Body of pancreas (tissue), 4 donors: ENCODE measurements around the gene ZFHX3. TPM values are rescaled to one million over a fixed set of nuclear protein-coding genes. Genes with fewer than 3 reads are reported as not detected.

Experiments used
- ATAC-seq: fragments of 150-250 bp; one replicate; pipeline ENCODE4 v1.9.1; 2016
- DNase-seq, 4 donors: peaks; one replicate each; pipeline ENCODE4 v3.0.0-alpha.2; 2019
- H3K27ac ChIP-seq, 4 donors: fragments of 200-600 bp; sonication (generic); 1 replicate in 3 of 4; 2 replicates in 1 of 4; pipeline versions ENCODE4 v1.5.1 to v1.6.1; 2016 to 2019; ENCODE audit warnings: mild to moderate bottlenecking in 1 of 4, mixed read lengths in 1 of 4, moderate library complexity in 1 of 4
- H3K27me3 ChIP-seq, 2 donors: fragments of 200-600 bp; sonication (generic); one replicate each; pipeline ENCODE4 v1.6.0; 2016; ENCODE audit warnings: mild to moderate bottlenecking in 1 of 2
- H3K36me3 ChIP-seq, 2 donors: fragments of 200-600 bp; sonication (generic); replicated peaks in 1 of 2; 2 replicates each; pipeline ENCODE4 v1.5.1; 2016; ENCODE audit warnings: low read depth in 2 of 2; ENCODE audit not compliant: insufficient read depth in 1 of 2
- H3K4me1 ChIP-seq: fragments of 200-600 bp; sonication (generic); one replicate; pipeline ENCODE4 v1.6.0; 2016
- H3K4me3 ChIP-seq, 2 donors: fragments of 200-600 bp; sonication (generic); 1 replicate in 1 of 2; 2 replicates in 1 of 2; pipeline ENCODE4 v1.5.1; 2016 to 2019
- H3K9me3 ChIP-seq, 3 donors: fragments of 200-600 bp; sonication (generic); 1 replicate in 2 of 3; 2 replicates in 1 of 3; pipeline ENCODE4 v1.5.1; 2016
- POLR2A ChIP-seq, 3 donors: fragments of 450-650 bp; IDR thresholded peaks; one replicate each; pipeline ENCODE4 v1.6.1; 2016; ENCODE audit warnings: antibody characterized with exemption in 3 of 3, mild to moderate bottlenecking in 2 of 3
- WGBS, 2 donors: methylation state at CpG; one replicate each; pipeline ENCODE4 v1.1.5; 2017; 5-methylcytosine and 5-hydroxymethylcytosine counted together
- intact Hi-C: fragments of 100-400 bp; cut with DNase I; formaldehyde crosslinking; loops from one replicate; pipeline ENCODE4 v1.15.1; 2023
- total RNA-seq, 2 donors: library from RNA; depleted of rRNA; stranded (reverse); fragments of >200 nt; gene quantifications; one replicate each; pipeline ENCODE4 v1.1.0, GENCODE V29; 2016
- TF ChIP-seq, protein P1 (sequence below), 7 experiments: fragments of 450-650 bp in 4 of 7; fragments of 200-600 bp in 3 of 7; sonication (generic) in 3 of 7; IDR thresholded peaks; one replicate each; pipeline ENCODE4 v1.5.1; 2016 to 2019; ENCODE audit warnings: antibody characterized with exemption in 7 of 7

ZFHX3 gene
- total RNA-seq, 2 donors from 2014 or later: 22.4 to 24.6 TPM

DNA sequence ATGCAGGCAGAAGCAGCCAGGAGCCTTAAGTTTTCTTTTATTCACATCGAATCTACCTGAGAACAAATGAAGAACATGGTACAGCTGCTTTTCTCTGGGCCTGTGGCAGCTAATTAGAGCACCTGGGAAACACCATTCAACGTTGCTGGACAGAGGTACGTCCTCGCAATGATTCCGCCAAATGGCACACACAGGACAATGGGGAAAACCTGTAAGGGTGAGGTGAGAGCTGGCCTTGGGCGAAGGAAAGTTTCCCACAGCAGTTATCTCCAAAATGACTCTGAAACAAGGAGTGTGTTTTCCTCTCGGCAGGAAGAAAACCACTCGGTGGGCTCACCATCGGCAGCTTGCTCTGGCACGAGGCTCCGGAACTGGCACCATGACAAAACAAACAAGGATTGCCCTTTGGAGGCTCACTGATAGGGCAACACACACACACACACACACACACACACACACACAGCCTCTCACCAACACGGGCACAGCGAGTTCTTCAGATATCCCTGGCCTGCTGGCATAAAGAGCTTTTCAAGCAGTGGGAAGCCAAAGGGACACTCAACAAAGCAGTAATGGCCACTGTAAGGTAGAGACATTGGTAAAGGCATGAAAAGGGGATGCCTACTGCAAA lies 73.7 kb downstream of the ZFHX3 start:
- no peaks in the 10 kb centered on the region for H3K27me3 ChIP-seq
- no peak for TF ChIP-seq POLR2A (IDR thresholded peaks at IDR 0.05)
- TF ChIP-seq, protein P1, sequence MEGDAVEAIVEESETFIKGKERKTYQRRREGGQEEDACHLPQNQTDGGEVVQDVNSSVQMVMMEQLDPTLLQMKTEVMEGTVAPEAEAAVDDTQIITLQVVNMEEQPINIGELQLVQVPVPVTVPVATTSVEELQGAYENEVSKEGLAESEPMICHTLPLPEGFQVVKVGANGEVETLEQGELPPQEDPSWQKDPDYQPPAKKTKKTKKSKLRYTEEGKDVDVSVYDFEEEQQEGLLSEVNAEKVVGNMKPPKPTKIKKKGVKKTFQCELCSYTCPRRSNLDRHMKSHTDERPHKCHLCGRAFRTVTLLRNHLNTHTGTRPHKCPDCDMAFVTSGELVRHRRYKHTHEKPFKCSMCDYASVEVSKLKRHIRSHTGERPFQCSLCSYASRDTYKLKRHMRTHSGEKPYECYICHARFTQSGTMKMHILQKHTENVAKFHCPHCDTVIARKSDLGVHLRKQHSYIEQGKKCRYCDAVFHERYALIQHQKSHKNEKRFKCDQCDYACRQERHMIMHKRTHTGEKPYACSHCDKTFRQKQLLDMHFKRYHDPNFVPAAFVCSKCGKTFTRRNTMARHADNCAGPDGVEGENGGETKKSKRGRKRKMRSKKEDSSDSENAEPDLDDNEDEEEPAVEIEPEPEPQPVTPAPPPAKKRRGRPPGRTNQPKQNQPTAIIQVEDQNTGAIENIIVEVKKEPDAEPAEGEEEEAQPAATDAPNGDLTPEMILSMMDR (IDR thresholded peaks at IDR 0.05): no peak
- DNase-seq (peak; percentile 71 to 88 (median 82)), ATAC-seq (peak; percentile 77)
- H3K4me1 ChIP-seq: peaks cover 33% of the 10 kb centered on the region
- intact Hi-C loops: no loop called here
- H3K27ac ChIP-seq: peak overlapping the region; percentile 32 to 64 (median 52)
- H3K36me3 ChIP-seq: no peaks in the 10 kb centered on the region
- H3K9me3 ChIP-seq: no peaks in the 10 kb centered on the region
- H3K4me3 ChIP-seq: no peak overlapping the region
- 9 to 23% methylated on average over 13 of the region's 13 CpGs for WGBS, 2 donors

- H3K36me3 ChIP-seq: no peaks in the 10 kb centered on the region
- peaks cover 30% of the 10 kb centered on the region for H3K4me1 ChIP-seq
- no peak for TF ChIP-seq POLR2A (IDR thresholded peaks at IDR 0.05)
- TF ChIP-seq, protein P1 (IDR thresholded peaks at IDR 0.05): no peak
- no peaks in the 10 kb centered on the region for H3K9me3 ChIP-seq
- ATAC-seq (no peak), DNase-seq (no peak)
- H3K4me3 ChIP-seq: no peak overlapping the region
- H3K27me3 ChIP-seq: no peaks in the 10 kb centered on the region
- H3K27ac ChIP-seq: no peak overlapping the region
- 94 to 95% methylated on average over 7 of the region's 7 CpGs for WGBS, 2 donors
- intact Hi-C loops: no loop called here
Observed at GRCh38 chr16:72972878-72973571, 74.9 kb downstream of the ZFHX3 start.

DNA sequence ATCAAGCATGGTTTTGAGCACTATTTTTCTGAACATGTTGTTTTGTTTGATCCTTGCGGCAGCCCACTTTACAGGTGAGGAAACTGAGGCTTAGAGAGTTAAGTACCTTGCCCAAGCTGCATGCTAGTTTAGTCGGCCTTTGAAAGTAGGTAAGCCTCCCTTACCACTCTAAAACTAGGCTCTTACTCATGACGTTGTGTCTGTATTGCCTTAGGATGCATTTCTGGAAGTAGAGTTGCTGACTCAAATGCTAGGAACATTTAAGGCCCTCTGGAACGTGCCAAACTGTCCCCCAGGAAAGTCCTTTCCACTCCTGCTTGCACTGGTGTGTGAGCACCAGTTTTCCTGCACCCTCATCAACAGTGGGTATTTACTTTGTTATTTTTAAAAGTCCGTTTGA lies 76.6 kb downstream of the ZFHX3 start:
- H3K9me3 ChIP-seq: no peaks in the 10 kb centered on the region
- H3K27me3 ChIP-seq: no peaks in the 10 kb centered on the region
- 89 to 91% methylated on average over 5 of the region's 5 CpGs for WGBS, 2 donors
- no peak overlapping the region for H3K27ac ChIP-seq
- peaks cover 26% of the 10 kb centered on the region for H3K4me1 ChIP-seq
- no peaks in the 10 kb centered on the region for H3K36me3 ChIP-seq
- ATAC-seq: no peak
- intact Hi-C loops: no loop called here
- DNase-seq: no peak
- H3K4me3 ChIP-seq: no peak overlapping the region
- TF ChIP-seq POLR2A (IDR thresholded peaks at IDR 0.05): no peak
- TF ChIP-seq, protein P1 (IDR thresholded peaks at IDR 0.05): no peak

DNA sequence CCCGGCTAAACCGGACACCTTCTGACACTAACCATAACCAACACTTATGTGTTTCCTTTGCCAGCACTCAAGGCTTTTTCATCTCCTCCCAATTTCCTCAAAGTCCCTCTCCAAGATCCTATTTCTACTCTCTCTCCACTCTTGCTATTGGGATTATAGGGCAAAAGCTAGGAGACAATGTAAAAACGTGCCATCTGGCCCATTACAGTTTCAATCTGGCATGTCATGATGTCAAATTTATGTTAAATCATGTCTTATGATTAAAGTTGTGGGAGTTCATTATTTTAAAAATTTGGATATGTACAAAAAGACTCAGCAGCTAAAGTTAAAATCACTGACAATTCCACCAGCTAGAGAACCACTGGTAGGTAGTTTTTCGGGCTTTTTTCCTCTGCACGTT lies 77.3 kb downstream of the ZFHX3 start:
- Histone ChIP-seq H3K27me3 (no peaks in the 10 kb centered on the region), H3K27ac (no peak overlapping the region), H3K4me1 (peaks cover 18% of the 10 kb centered on the region), H3K9me3 (no peaks in the 10 kb centered on the region), H3K4me3 (no peak overlapping the region), H3K36me3 (no peaks in the 10 kb centered on the region)
- no peak for ATAC-seq
- DNase-seq: no peak
- TF ChIP-seq, protein P1 (IDR thresholded peaks at IDR 0.05): no peak
- TF ChIP-seq POLR2A (IDR thresholded peaks at IDR 0.05): no peak
- intact Hi-C loops: no loop called here
- WGBS, 2 donors: 91 to 94% methylated on average over 5 of the region's 5 CpGs
